T follicular helper cell (primary cell): ENCODE measurements around the gene RIOK1.
"Not testable (repeated sequence)": the region's sequence is repeated elsewhere in the genome, so short reads cannot be mapped to it uniquely, and the experiment has no call there.

Experiments
- DNase-seq: peaks from one replicate; pipeline ENCODE4 v3.0.0-alpha.2; 2020; ENCODE audit warnings: low read depth
- total RNA-seq, 2 experiments: gene quantifications; one replicate each; lab custom pipeline; 2026; lab: John Stamatoyannopoulos, UW

The RIOK1 gene
- 50.4 to 185 reads per million in 2 experiments for total RNA-seq

- DNase-seq, result peak; percentile 91
Observed at GRCh38 chr6:7389451-7390225, at the start of gene RIOK1, which contains the start of gene CAGE1. RIOK1 (plus strand) TSS chr6:7389808; CDS start chr6:7390003, 195 bp downstream. CAGE1 (minus strand) TSS chr6:7389742; CDS start chr6:7387173, 2,569 bp downstream.

- no peak for DNase-seq
Observed at GRCh38 chr6:7341271-7341670, 48.3 kb upstream of the RIOK1 start.

GRCh38 chr6:7341989-7342742 is 47.4 kb upstream of the RIOK1 start:
- DNase-seq, result no peak

- no peak for DNase-seq
Observed at GRCh38 chr6:7343546-7344475, 45.8 kb upstream of the RIOK1 start.

- not testable (repeated sequence) for DNase-seq
Observed at GRCh38 chr6:7344773-7345450, 44.7 kb upstream of the RIOK1 start.

GRCh38 chr6:7347551-7347997 is 42.0 kb upstream of the RIOK1 start:
- not testable (repeated sequence) for DNase-seq

GRCh38 chr6:7350591-7350990 is 39.0 kb upstream of the RIOK1 start:
- not testable (repeated sequence) for DNase-seq

GRCh38 chr6:7351916-7352315 is 37.7 kb upstream of the RIOK1 start:
- DNase-seq, result not testable (repeated sequence)

- no peak for DNase-seq
Observed at GRCh38 chr6:7367408-7367807, 22.2 kb upstream of the RIOK1 start.

- DNase-seq, result no peak
Observed at GRCh38 chr6:7373739-7374138, 15.9 kb upstream of the RIOK1 start.

GRCh38 chr6:7377961-7378360 is 11.6 kb upstream of the RIOK1 start:
- no peak for DNase-seq

- no peak for DNase-seq
Observed at GRCh38 chr6:7378740-7379139, 10.9 kb upstream of the RIOK1 start.

- no peak for DNase-seq
Observed at GRCh38 chr6:7381092-7381491, 8.5 kb upstream of the RIOK1 start.

GRCh38 chr6:7389162-7389450 is 502 bp upstream of the RIOK1 start:
- DNase-seq, result no peak

- no peak for DNase-seq
Observed at GRCh38 chr6:7390226-7390878, 744 bp downstream of the RIOK1 start.

GRCh38 chr6:7391151-7391550 is 1.5 kb downstream of the RIOK1 start:
- no peak for DNase-seq

- DNase-seq, result no peak
Observed at GRCh38 chr6:7392402-7392801, 2.8 kb downstream of the RIOK1 start.

GRCh38 chr6:7401075-7401474 is 11.5 kb downstream of the RIOK1 start:
- DNase-seq, result no peak

GRCh38 chr6:7402716-7403115 is 13.1 kb downstream of the RIOK1 start:
- no peak for DNase-seq

- DNase-seq, result no peak
Observed at GRCh38 chr6:7404546-7404945, 14.9 kb downstream of the RIOK1 start.

- DNase-seq, result no peak
Observed at GRCh38 chr6:7406743-7407142, 17.1 kb downstream of the RIOK1 start.
